HepG2 (cell line): ENCODE results near the gene PAK3. TPM values are rescaled to one million over a fixed set of nuclear protein-coding genes. Genes with fewer than 3 reads are reported as not detected.

Experiments
- ATAC-seq: fragments of 200-7000 bp; cut with Tn5 transposase; 3 replicates; pipeline ENCODE4 v1.9.1; 2020; ENCODE audit warnings: mild to moderate bottlenecking, moderate library complexity
- BruUV-seq: library from RNA; stranded (reverse); fragments of 400-500 nt; replicated peaks from 2 replicates; lab custom pipeline; 2021; lab: Mats Ljungman, UMichigan
- CTCF ChIA-PET: fragments of 300-600 bp; formaldehyde crosslinking; extraction: SDS; loops from one replicate; lab custom pipeline; 2021; ENCODE audit warnings: low total read pairs, inconsistent platforms, low intra/inter-chr PET ratio; lab: Yijun Ruan, JAX
- POLR2A ChIA-PET: fragments of 350-600 bp; sonication (Branson Sonifier 250); formaldehyde crosslinking; loops from one replicate; lab custom pipeline; 2020; ENCODE audit warnings: antibody characterized with exemption, inconsistent platforms; lab: Yijun Ruan, JAX
- DNase-seq: peaks from one replicate; pipeline ENCODE4 v3.0.0-alpha.2; 2015; ENCODE audit warnings: low spot score
- FAIRE-seq: peaks from 3 replicates; lab custom pipeline; 2011; peaks lifted over from hg19 to GRCh38; lab: Jason Lieb, UNC
- H2AFZ ChIP-seq: one replicate; pipeline ENCODE4 v1.6.1; 2011; ENCODE audit warnings: low read length, inconsistent platforms
- H3K27ac ChIP-seq: fragments of 300-600 bp; 3 replicates; pipeline ENCODE4 v1.8.0; 2011; ENCODE audit warnings: mixed run types, mild to moderate bottlenecking, mixed read lengths, low read length, inconsistent platforms; ENCODE audit not compliant: insufficient read depth; ENCODE audit errors: extremely low read length
- H3K27me3 ChIP-seq, 2 experiments: fragments of 200-600 bp in 1 of 2; 2 replicates in 1 of 2; 3 replicates in 1 of 2; pipeline versions ENCODE4 v1.6.0 to v1.8.0; 2011; ENCODE audit warnings: low read length in 2 of 2, mild to moderate bottlenecking in 2 of 2, moderate library complexity in 2 of 2, inconsistent platforms in 1 of 2; ENCODE audit not compliant: insufficient read depth in 2 of 2, control insufficient read depth in 1 of 2
- H3K36me3 ChIP-seq, 2 experiments: fragments of 200-600 bp in 1 of 2; replicated peaks in 1 of 2; 2 replicates in 1 of 2; 3 replicates in 1 of 2; pipeline versions ENCODE4 v1.5.1 to v1.8.0; 2011; ENCODE audit warnings: low read length in 2 of 2, inconsistent platforms in 1 of 2; ENCODE audit not compliant: insufficient read depth in 2 of 2, control insufficient read depth in 1 of 2
- H3K4me1 ChIP-seq: 2 replicates; pipeline ENCODE4 v1.5.1; 2012; ENCODE audit warnings: low read length, inconsistent platforms; ENCODE audit not compliant: insufficient read depth
- H3K4me2 ChIP-seq: 2 replicates; pipeline ENCODE4 v1.6.0; 2011; ENCODE audit warnings: low read depth, low read length, inconsistent platforms
- H3K4me3 ChIP-seq, 3 experiments: fragments of 200-600 bp in 1 of 3; sonication (generic), shearing (Covaris generic) in 1 of 3; replicated peaks in 1 of 3; 2 replicates each; pipeline ENCODE4 v1.5.1; 2011 to 2016; ENCODE audit warnings: low read length in 3 of 3, inconsistent platforms in 2 of 3, low read depth in 2 of 3, mild to moderate bottlenecking in 2 of 3, control low read depth in 1 of 3, mixed read lengths in 1 of 3; ENCODE audit not compliant: insufficient read depth in 1 of 3
- H3K79me2 ChIP-seq: one replicate; pipeline ENCODE4 v1.6.1; 2011; ENCODE audit warnings: low read length, inconsistent platforms; ENCODE audit not compliant: insufficient read depth
- H3K9ac ChIP-seq: 2 replicates; pipeline ENCODE4 v1.6.0; 2011; ENCODE audit warnings: mild to moderate bottlenecking, low read depth, low read length, inconsistent platforms; ENCODE audit not compliant: insufficient read depth
- H3K9me3 ChIP-seq: 2 replicates; pipeline ENCODE4 v1.5.1; 2012; ENCODE audit warnings: mild to moderate bottlenecking, low read length
- H4K20me1 ChIP-seq: 2 replicates; pipeline ENCODE4 v1.6.0; 2011; ENCODE audit warnings: inconsistent platforms, mild to moderate bottlenecking, low read length, moderate library complexity; ENCODE audit not compliant: insufficient read depth
- ZNF276 ChIP-seq: sonication (generic); formaldehyde crosslinking; IDR thresholded peaks from 2 replicates; pipeline ENCODE4 v1.4.0; 2020; ENCODE audit warnings: mild to moderate bottlenecking, low read depth, missing genetic modification reagents
- ZNF383 ChIP-seq: sonication (generic); formaldehyde crosslinking; IDR thresholded peaks from 2 replicates; pipeline ENCODE4 v1.4.0; 2020; ENCODE audit warnings: missing genetic modification reagents, mild to moderate bottlenecking, borderline replicate concordance
- ZNF710 ChIP-seq: sonication (generic); formaldehyde crosslinking; IDR thresholded peaks from 2 replicates; pipeline ENCODE4 v1.5.0; 2020; ENCODE audit warnings: mild to moderate bottlenecking, missing genetic modification reagents, borderline replicate concordance
- WGBS: methylation state at CpG from one replicate; pipeline ENCODE4 v1.1.6; 2017; ENCODE audit warnings: low lambda C conversion rate; 5-methylcytosine and 5-hydroxymethylcytosine counted together
- in situ Hi-C: cut with HindIII; loops from 2 replicates; pipeline ENCODE4 v1.10.0; 2017; ENCODE audit warnings: low pct_unique_long_range_greater_than_20kb; ENCODE audit not compliant: extremely low pct_ligation_motif_present
- intact Hi-C: fragments of 100-400 bp; cut with micrococcal nuclease; formaldehyde crosslinking; loops from one replicate; pipeline ENCODE4 v1.10.0; 2022; ENCODE audit not compliant: unreplicated experiment
- polyA plus RNA-seq, 8 experiments: library from polyadenylated mRNA; depleted of rRNA in 3 of 8; stranded (reverse) in 7 of 8; unstranded in 1 of 8; fragments of >200 nt; fragmentation: Illumina TruSeq in 4 of 8; extraction: Trizol in 4 of 8; gene quantifications; 2 replicates each; pipeline versions ENCODE4 v1.2.1 to v1.2.3, GENCODE V29; 2011 to 2016; ENCODE audit warnings: low read depth in 4 of 8, missing spikeins in 1 of 8, mixed read lengths in 1 of 8; ENCODE audit not compliant: insufficient read depth in 1 of 8
- total RNA-seq, 5 experiments: library from RNA; depleted of rRNA; stranded (reverse); fragments of >200 nt; fragmentation: Illumina TruSeq; extraction: Trizol; gene quantifications; 2 replicates each; pipeline ENCODE4 v1.2.3, GENCODE V29; 2016; ENCODE audit warnings: low read depth in 1 of 5
- TF ChIP-seq, protein P1 (sequence below): sonication (generic); formaldehyde crosslinking; IDR thresholded peaks from 2 replicates; pipeline ENCODE4 v1.4.0; 2020; ENCODE audit warnings: missing genetic modification reagents
- TF ChIP-seq, protein P2 (sequence below): sonication (generic); formaldehyde crosslinking; IDR thresholded peaks from 2 replicates; pipeline ENCODE4 v1.9.0; 2021; ENCODE audit warnings: missing genetic modification reagents, borderline replicate concordance
- TF ChIP-seq, protein P3 (sequence below): sonication (generic); formaldehyde crosslinking; IDR thresholded peaks from 2 replicates; pipeline ENCODE4 v1.4.0; 2020; ENCODE audit warnings: missing genetic modification reagents

Gene PAK3
- total and polyA plus RNA-seq, 2 of the 13 experiments (the other 11 are each of a cell fraction or from before 2014, with no cell fraction given) = not detected

DNA sequence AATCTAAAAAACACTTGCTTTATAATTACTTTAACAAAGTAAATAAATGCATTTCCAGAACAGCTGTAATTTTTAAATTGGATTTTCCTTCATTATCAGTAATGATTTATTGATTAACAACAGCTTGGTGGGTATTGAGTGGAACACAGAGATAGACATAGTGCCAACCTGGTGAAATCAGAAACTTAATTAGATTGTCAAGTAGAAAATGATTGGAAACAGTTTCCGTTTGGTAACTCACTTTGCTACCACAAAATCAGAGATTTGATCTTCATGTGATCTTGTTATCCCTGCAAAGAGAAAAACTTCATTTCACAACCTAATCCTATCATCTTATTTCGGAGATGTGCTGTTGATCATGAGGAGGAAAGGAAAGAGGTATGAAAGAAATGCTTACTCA lies 103.5 kb downstream of the PAK3 start:
- TF ChIP-seq ZNF383 (CRISPR knock-in tag) (no peak), ZNF276 (CRISPR knock-in tag) (no peak), ZNF710 (CRISPR knock-in tag) (no peak)
- TF ChIP-seq, protein P1, sequence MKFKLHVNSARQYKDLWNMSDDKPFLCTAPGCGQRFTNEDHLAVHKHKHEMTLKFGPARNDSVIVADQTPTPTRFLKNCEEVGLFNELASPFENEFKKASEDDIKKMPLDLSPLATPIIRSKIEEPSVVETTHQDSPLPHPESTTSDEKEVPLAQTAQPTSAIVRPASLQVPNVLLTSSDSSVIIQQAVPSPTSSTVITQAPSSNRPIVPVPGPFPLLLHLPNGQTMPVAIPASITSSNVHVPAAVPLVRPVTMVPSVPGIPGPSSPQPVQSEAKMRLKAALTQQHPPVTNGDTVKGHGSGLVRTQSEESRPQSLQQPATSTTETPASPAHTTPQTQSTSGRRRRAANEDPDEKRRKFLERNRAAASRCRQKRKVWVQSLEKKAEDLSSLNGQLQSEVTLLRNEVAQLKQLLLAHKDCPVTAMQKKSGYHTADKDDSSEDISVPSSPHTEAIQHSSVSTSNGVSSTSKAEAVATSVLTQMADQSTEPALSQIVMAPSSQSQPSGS (CRISPR knock-in tag) = no peak
- TF ChIP-seq, protein P2, sequence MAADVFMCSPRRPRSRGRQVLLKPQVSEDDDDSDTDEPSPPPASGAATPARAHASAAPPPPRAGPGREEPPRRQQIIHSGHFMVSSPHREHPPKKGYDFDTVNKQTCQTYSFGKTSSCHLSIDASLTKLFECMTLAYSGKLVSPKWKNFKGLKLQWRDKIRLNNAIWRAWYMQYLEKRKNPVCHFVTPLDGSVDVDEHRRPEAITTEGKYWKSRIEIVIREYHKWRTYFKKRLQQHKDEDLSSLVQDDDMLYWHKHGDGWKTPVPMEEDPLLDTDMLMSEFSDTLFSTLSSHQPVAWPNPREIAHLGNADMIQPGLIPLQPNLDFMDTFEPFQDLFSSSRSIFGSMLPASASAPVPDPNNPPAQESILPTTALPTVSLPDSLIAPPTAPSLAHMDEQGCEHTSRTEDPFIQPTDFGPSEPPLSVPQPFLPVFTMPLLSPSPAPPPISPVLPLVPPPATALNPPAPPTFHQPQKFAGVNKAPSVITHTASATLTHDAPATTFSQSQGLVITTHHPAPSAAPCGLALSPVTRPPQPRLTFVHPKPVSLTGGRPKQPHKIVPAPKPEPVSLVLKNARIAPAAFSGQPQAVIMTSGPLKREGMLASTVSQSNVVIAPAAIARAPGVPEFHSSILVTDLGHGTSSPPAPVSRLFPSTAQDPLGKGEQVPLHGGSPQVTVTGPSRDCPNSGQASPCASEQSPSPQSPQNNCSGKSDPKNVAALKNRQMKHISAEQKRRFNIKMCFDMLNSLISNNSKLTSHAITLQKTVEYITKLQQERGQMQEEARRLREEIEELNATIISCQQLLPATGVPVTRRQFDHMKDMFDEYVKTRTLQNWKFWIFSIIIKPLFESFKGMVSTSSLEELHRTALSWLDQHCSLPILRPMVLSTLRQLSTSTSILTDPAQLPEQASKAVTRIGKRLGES (CRISPR knock-in tag) = no peak
- TF ChIP-seq, protein P3, sequence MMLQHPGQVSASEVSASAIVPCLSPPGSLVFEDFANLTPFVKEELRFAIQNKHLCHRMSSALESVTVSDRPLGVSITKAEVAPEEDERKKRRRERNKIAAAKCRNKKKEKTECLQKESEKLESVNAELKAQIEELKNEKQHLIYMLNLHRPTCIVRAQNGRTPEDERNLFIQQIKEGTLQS (CRISPR knock-in tag) = no peak
- H4K20me1 ChIP-seq = no peaks in the 10 kb centered on the region
- intact Hi-C loops (no loop called here), in situ Hi-C loops (no loop called here)
- H3K4me3 ChIP-seq = no peak overlapping the region
- ATAC-seq (no peak), DNase-seq (no peak), FAIRE-seq (no peak)
- no peaks in the 10 kb centered on the region for H3K4me1 ChIP-seq
- 0% methylated on average over 2 of the region's 2 CpGs for WGBS
- H2AFZ ChIP-seq = no peak overlapping the region
- H3K36me3 ChIP-seq = no peaks in the 10 kb centered on the region
- ChIA-PET CTCF (no interaction called here), POLR2A (no interaction called here)
- H3K4me2 ChIP-seq = no peak overlapping the region
- H3K27ac ChIP-seq = no peak overlapping the region
- no peaks in the 10 kb centered on the region for H3K9me3 ChIP-seq
- no peak overlapping the region for H3K9ac ChIP-seq
- H3K27me3 ChIP-seq = no peaks in the 10 kb centered on the region
- no peaks in the 10 kb centered on the region for H3K79me2 ChIP-seq
- BruUV-seq = no TSS peak
